ENCODE data around the gene TBC1D22A.

- TF ChIP-seq, protein P1, sequence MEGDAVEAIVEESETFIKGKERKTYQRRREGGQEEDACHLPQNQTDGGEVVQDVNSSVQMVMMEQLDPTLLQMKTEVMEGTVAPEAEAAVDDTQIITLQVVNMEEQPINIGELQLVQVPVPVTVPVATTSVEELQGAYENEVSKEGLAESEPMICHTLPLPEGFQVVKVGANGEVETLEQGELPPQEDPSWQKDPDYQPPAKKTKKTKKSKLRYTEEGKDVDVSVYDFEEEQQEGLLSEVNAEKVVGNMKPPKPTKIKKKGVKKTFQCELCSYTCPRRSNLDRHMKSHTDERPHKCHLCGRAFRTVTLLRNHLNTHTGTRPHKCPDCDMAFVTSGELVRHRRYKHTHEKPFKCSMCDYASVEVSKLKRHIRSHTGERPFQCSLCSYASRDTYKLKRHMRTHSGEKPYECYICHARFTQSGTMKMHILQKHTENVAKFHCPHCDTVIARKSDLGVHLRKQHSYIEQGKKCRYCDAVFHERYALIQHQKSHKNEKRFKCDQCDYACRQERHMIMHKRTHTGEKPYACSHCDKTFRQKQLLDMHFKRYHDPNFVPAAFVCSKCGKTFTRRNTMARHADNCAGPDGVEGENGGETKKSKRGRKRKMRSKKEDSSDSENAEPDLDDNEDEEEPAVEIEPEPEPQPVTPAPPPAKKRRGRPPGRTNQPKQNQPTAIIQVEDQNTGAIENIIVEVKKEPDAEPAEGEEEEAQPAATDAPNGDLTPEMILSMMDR (IDR thresholded peaks at IDR 0.05): no peak
- no peak for TF ChIP-seq POLR2A (IDR thresholded peaks at IDR 0.05)
- no peak for TF ChIP-seq POLR2AphosphoS5 (IDR thresholded peaks at IDR 0.05)
Observed at GRCh38 chr22:46829941-46830715, 67.7 kb downstream of the TBC1D22A start.
